Adipose tissue (tissue), 3 donors: Measurements from ENCODE around the gene OSBP2. TPM values are rescaled to one million over a fixed set of nuclear protein-coding genes. Genes with fewer than 3 reads are reported as not detected.

Experiments
- H3K27ac ChIP-seq: one replicate; pipeline ENCODE4 v1.5.1; 2013; ENCODE audit warnings: low read depth, low read length
- WGBS, 3 donors: extraction: QIAGEN DNeasy Blood & Tissue Kit; methylation state at CpG; one replicate each; pipeline ENCODE4 v1.1.7; 2013; 5-methylcytosine and 5-hydroxymethylcytosine counted together
- polyA plus RNA-seq, 3 donors: library from polyadenylated mRNA; stranded (reverse); fragments of 200-250 nt; gene quantifications; one replicate each; pipeline ENCODE4 v1.2.3, GENCODE V29; 2013
- donor health status: healthy with polysubstance abuse.
- donor health status: Bipolar disorder and iron deficiency.
- donor health status: healthy.

Gene OSBP2
- polyA plus RNA-seq, 3 donors: 0.58 to 1.1 (median 0.79) TPM

DNA sequence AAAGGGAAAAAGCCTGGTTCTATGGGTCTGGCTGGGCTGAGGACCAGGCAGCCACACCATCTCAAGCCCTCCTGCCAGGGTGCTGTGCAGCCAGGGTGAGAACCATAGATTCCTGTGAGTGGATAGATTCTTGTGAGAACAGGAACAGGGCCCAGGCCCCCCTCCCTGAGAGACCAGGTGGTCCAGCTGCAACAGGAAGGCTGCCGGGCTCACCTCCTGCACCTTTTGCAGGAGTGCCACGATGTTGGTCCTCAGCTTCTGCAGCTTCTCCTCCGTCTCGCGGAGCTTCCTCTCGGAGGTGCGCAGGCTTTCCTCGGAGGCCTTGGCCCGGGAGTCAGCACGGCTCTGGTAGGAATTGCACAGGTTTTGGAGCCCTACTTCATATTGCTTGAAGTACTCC, 233.1 kb downstream of the OSBP2 start:
- WGBS, 3 donors: 93 to 96% (median 94%) methylated on average over 10 of the region's 10 CpGs
- no peak overlapping the region for H3K27ac ChIP-seq

DNA sequence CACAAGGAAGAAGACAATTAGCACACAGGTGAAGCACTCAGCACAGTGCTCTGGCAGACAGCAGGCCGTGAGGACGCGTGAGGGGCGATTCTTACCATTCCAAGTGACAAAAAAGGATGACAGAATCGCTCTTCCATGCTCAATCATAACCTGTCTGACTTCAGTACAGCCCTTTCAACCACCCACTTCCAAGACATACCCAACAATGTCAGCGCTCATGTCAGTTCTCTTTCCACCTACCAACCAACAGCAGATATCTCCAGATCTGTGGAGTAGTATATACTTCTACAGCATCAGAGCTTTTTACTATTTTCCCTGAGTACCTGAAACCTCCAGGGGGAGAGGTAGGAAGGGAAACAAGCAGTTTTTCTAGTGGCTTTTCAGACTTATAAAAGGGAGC, 233.7 kb downstream of the OSBP2 start:
- WGBS, 3 donors: 93 to 98% (median 97%) methylated on average over 6 of the region's 6 CpGs
- H3K27ac ChIP-seq: no peak overlapping the region

DNA sequence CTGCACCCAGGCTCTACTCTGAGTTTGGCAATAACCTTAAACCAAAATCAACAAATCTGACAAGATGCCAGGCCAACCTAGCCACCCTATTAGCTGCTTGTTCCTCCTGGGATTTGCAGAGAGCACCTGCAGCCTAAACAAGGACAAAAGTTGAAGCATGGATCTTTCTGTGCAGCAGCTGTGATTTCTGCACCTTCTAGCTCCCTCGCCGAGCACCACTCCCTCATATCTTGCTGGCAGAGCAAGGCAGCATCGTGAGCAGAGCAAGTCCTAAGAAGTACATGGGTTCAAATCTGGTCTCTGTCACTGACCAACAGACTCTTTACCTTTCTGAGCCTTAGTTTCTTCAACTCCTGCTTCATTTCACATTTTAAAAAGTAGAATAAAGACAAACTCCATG, 235.6 kb downstream of the OSBP2 start:
- WGBS, 3 donors: 91 to 96% (median 96%) methylated on average over 3 of the region's 3 CpGs

DNA sequence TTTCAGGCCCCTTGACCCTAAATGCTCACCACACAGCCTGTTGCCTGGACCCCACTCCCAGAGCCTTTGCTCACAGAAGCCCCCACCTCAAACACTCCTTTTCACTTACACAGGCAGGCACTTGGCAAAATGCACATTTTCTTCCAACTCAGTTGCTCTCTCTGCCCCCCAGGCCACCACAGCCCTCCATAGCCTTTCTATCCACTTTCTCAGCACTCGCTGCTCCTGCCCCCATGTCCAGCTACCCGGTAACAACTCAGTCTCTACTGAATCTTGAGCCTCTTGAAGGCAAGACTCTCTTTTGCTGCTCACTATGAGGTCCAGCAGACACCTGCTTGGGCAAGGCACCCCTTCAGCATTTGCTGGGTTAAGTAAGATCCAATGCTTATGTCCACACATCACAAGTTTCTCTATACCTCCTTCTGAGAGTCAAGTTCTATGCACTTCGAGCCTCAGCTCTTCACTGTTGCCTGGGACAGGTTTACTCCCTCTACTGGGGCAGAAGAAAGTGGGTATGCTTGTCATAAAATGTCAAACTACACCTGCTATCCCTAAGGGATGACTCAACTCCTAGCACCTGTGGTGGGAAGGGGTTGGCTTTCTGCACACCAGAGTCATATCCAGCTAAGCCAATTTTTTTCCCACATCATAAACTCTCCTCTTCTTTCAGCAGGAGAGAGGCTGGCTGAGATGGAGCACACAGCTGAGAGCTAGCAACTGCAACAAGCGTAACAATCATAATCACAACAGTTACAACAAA, 237.0 kb downstream of the OSBP2 start:
- no peak overlapping the region for H3K27ac ChIP-seq
- WGBS, 3 donors: 91 to 97% (median 96%) methylated on average over 4 of the region's 4 CpGs

More for the DNA sequence above, 235.6 kb downstream of the OSBP2 start:
- H3K27ac ChIP-seq: no peak overlapping the region

DNA sequence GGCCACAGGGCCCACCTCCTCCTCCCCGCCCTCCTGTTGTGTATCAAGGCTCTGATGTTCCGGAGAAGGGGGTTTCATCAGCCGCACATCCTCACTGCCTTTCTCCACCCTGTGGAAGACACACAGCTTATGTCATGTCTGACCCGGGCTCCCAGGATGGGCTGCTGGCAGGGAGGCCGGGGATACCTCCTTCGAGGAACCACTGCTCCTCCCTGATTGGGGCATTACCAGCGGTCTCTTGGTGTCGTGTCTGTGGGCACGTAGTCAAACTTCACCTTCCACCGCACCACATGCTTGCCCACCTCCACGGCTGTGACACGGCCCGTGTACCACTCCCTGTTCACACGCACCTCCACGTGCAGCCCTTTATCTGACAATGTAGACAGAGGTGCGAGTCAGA, 238.0 kb downstream of the OSBP2 start:
- no peak overlapping the region for H3K27ac ChIP-seq
- 94 to 97% (median 96%) methylated on average over 16 of the region's 16 CpGs for WGBS, 3 donors

DNA sequence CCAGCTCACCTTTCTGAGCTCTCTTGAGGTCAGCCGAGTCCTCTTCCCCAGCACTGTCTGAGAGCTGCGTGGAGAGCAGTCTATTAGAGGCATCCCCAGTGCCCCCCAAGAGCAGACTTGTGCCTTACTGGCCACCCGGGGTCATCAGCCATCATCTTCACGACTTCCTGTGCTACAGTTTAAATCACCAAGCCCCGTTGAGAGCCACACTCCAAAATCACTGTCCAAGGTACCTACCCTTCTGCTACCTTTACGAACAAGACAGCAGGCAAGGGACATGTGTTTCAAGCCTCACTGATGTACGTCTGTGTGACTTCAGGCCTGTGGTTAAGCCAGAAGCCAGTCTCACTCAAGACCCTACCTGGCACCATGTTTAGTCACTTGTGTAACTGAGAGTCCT, 238.8 kb downstream of the OSBP2 start:
- no peak overlapping the region for H3K27ac ChIP-seq
- 85 to 88% (median 87%) methylated on average over 7 of the region's 7 CpGs for WGBS, 3 donors

DNA sequence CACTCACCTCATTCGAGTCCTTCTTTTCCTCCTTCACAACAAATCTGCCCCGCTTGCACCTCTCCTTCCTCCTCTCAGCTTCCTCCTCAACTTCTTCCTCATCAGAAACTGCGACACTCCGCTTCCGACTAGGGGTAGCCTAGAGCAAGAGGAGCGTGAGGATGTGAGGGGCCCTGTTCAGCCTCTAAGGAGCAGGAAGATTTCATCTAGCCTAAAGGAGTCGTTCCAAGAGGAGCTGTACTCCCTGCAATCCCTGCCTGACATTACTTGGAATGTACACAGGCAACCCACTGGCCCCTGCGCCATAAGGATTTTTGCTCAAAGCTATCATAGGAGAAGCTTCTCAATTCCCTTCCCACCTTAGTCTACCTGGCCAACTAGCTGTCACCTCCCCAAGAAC, 239.4 kb downstream of the OSBP2 start:
- WGBS, 3 donors: 85 to 92% (median 89%) methylated on average over 8 of the region's 8 CpGs

DNA sequence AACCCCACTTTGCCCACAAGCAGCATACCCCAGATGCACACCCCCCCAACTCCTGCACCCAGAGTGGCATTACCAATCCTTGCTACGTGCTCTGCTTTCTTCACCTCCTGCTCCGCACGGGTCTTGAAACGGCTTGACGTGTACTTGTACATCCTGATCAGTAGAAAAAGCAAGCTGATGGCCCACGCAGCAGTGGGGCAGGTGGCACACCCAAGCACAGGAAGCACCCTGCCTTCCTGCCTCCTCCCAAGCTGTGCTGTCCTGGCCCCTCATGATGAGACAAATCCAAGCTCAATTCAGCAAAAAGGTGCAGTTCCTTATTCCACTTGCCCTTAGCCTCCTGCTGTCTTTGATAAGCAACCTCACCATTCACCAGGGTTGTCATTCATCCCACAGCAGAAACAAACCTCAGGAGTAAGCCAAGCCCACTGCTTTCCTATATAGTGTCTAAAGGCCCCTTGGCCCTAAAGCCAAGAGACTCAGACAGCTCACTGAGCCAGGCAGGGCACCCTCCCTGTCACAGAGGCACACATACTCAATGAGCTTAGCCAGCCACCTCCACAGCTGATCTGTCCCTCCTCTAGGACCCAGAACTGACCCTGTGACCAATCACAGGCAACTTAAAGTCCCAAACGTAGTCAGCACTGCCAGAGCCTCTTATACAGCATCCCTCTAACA, 246.2 kb downstream of the OSBP2 start:
- 76 to 82% (median 79%) methylated on average over 7 of the region's 7 CpGs for WGBS, 3 donors
- H3K27ac ChIP-seq: no peak overlapping the region

More for the DNA sequence above, 239.4 kb downstream of the OSBP2 start:
- H3K27ac ChIP-seq: no peak overlapping the region

DNA sequence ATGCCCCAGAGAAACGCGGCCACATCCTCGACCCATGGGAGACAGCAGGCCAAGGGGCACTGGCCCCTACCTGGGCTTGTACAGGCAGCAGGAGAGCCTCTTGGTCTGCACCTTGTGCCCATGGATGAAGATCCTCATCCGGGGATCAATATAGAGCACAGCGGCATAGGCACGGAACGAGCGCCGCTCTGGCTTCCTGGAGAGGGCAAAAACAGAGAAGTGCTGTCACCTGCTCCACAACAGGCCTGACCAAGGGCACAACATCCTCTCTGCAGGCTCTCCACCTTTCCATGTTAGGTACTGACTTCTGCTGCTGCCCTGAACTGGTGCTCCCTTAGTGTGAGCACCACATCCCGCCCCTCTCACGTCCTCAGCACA, 246.7 kb downstream of the OSBP2 start:
- H3K27ac ChIP-seq: no peak overlapping the region
- WGBS, 3 donors: 86 to 90% (median 90%) methylated on average over 11 of the region's 11 CpGs

DNA sequence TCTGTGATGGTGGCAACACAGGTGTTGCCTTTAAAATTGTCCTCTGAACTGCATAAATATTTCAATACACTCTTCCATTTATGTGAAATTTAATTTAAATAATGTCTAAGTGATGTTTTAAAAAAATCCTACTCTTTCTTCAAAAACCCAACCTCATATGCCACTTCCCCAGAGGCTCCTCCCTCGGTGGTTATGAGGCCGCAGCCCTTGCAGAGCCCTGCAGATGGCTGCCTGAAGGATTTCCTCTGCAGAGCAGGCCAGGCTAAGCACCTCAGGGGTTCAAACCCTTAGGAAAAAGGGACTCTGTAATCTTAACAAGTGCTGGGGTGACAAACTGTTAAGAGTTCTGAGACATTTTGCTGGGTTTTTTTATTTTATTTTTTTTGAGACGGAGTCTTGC, 248.7 kb downstream of the OSBP2 start:
- 50 to 74% (median 63%) methylated on average over 3 of the region's 3 CpGs for WGBS, 3 donors
- no peak overlapping the region for H3K27ac ChIP-seq

DNA sequence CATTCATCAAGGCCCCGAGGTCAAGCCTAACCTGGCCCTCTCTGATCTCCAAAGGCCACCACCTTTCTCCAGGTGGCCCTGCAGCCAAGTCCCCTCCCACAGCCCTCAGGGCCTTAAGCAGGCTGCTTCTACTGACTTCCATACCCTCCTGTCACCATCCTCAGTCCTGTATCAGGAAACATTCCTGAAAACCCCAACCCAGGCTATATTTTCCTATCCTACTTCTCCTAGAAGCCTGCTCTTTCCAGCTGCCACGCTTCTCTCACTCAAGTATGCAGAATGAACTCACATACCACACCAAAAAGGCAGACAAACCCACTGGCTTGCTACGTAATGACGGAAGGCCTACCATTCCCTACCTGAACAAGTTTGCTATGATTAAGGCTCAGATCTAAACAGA, 250.3 kb downstream of the OSBP2 start:
- H3K27ac ChIP-seq: no peak overlapping the region
- 94 to 99% (median 96%) methylated on average over 4 of the region's 4 CpGs for WGBS, 3 donors

DNA sequence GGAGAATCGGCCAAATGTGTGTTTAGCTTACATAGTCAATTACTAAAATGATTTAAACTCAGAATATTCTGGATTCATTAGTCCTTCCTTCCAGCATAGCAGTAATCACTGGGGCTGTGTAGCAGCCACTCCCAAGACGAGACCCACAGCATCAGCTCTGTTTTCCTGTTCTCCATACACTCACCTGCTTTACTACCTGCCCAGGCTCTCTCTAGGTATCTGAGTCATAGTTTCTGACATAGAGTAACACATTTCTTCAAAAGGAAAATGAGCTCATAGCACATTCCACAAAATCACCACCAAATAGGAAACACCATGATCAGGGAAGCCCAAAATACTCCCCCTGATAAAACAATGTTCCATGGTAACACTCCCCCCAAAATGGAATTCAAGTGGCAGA, 251.0 kb downstream of the OSBP2 start:
- 90 to 94% (median 93%) methylated on average over 2 of the region's 2 CpGs for WGBS, 3 donors
- no peak overlapping the region for H3K27ac ChIP-seq

DNA sequence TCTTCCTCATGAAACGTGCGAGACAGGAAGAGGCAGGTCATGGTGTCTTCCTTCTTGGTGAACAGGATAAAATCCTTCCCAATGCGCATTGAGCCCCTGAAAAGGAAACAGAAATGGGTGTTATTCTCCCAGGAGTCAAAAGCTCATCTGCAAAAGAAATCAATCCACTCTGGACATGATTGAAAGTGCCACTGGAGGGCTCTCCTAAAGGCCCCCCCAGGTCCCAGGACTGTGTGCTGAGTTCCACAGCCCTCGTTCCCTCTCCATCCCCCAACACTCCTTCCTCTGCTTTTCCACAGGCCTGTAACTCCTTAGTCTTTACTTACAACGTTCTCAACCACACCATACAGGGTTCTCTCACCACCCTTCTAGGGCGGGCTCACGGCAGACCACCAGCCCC, 251.7 kb downstream of the OSBP2 start:
- 61 to 74% (median 71%) methylated on average over 7 of the region's 7 CpGs for WGBS, 3 donors
- H3K27ac ChIP-seq: no peak overlapping the region

DNA sequence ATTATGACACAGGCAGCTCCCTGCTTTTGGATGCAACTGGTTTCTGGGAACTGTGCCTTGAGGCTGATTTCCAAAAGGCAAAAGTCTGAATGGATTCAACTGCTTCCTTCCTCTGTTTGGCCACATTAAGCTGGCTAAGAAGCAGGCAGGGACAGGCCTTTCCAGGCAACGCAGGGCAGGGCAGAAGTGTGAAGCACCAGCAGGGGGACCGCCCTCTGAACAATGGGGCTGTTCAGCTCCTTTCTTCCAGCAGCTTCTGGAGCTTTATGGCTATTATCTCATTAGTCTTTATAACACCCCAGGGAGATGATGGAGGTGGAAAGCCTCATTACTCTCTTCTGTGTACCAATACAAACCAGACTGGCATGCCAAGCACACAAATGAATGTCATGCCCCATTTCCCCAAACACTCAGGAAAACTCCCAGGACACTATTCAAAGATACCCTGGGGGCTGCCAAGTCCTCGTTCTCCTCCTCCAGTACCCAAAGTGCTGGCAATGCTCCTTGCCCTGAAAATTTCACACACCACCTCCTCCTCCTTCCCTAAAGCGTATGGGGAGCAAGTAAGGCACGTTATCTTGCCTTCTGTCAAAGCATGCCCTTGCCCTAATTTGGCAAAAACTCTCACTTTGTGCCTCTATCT, 252.6 kb downstream of the OSBP2 start:
- WGBS, 3 donors: 51 to 72% (median 61%) methylated on average over 5 of the region's 5 CpGs
- H3K27ac ChIP-seq: no peak overlapping the region

DNA sequence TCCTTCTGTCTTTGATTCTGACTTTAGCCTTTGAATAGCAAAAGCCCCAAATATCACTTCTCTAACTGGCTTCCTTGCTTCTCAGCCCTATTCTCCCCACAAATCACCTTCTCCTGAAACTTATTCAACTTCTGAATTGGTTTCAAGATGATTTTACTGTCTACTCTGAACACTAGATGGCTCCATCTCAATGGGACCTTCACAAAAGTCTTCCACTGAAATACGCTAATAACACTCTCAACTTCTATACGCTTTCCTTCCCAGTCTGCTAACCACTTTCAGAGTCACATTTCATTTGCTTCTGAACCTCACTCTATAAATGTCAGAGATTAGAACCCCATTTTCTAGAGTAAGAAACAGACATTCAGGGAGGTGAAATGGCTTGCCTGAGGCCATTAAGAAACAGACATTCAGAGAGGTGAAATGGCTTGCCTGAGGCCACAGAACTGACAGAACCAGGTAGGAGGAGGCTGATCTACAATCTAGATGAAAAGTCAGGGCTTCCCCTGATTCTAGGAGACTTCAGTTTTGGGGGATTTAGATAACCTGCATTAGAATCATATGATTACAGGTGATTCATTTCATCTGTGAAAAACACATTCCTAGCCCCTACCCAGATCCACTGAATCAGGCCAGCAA, 253.3 kb downstream of the OSBP2 start:
- 17 to 41% (median 23%) methylated on average over 2 of the region's 2 CpGs for WGBS, 3 donors
- H3K27ac ChIP-seq: no peak overlapping the region

DNA sequence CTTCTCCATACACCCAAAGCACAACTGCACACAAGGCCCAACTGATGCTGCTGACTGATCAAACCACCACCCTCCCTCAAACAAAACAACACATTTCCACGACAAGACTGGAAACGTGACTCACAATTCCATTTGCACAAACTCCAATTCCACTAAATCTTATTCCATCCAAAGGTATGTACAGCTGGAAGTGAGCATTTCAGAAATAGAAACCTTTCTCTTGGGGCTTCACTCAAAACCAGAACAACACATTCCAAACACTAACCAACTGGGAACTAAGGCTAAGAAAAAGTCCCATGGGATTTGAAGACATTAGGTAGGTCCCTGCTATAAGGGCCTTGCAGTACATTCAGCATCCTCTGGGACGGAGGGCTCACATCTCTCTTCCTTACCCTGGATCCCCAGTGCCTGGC, 254.3 kb downstream of the OSBP2 start:
- 63 to 75% (median 64%) methylated on average over 3 of the region's 3 CpGs for WGBS, 3 donors
- H3K27ac ChIP-seq: no peak overlapping the region

DNA sequence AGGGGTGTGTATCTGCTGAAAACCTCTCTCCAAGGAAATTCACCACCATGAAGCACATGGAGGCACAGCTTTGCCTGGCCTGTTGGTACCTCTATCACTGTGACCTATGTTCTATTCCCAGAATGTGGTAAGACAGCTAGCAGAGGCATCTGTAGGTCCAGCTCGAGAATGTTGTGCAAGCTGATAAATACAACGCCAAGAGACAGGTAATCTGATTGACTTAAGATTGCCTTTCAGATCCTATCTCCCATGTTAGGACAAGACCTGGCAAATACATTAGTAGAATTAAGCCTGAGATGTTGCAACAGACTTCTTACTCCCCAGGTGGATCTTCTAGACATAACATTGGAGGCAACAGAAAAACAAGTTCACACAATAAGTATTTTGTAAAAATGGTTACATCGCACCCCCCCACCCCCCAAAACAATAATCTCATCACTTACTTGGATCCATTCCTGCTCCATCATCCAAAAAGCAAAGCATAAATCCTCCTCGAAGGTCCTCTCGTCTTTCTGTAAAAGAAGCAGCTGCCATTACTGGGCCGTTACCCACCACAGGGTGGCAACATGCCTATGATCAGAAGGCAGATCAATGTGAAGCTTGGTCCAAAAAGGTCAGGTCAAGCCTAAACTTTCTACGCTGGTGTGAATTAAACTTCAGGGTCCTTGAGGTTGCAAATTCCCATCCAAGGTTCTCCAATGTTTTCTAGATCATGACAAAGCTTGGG, 255.4 kb downstream of the OSBP2 start:
- H3K27ac ChIP-seq: no peak overlapping the region
- 76 to 84% (median 84%) methylated on average over 7 of the region's 7 CpGs for WGBS, 3 donors

DNA sequence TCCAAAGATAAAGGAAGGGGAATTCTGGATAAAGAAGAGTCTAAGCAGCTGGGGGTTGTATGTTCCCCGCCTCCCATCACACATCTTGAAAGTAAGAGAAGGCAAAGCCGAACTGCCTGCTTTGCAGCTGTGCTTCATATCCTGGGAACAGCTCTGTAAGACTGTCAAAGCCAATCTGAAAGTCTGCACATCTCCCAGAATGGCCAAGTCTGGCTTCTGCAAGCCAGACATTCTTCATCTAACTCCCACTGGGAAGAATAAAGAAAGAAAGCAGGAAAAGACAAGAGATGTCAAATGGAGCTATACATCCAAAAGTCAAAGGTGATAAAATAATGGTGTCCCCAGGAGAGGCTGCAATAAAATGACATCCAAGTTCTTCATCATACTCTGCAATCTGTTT, 258.5 kb downstream of the OSBP2 start:
- WGBS, 3 donors: 86 to 94% (median 93%) methylated on average over 2 of the region's 2 CpGs

More for the DNA sequence above, 258.5 kb downstream of the OSBP2 start:
- no peak overlapping the region for H3K27ac ChIP-seq
